ENCODE results near the gene ESYT3. TPM values are rescaled to one million over a fixed set of nuclear protein-coding genes. Genes with fewer than 3 reads are reported as not detected.

ESYT3 gene
- total and polyA plus RNA-seq, 2 donors (not counting 1 experiment from before 2014, with no cell fraction given): 0.17 TPM; not detected in 1

DNA sequence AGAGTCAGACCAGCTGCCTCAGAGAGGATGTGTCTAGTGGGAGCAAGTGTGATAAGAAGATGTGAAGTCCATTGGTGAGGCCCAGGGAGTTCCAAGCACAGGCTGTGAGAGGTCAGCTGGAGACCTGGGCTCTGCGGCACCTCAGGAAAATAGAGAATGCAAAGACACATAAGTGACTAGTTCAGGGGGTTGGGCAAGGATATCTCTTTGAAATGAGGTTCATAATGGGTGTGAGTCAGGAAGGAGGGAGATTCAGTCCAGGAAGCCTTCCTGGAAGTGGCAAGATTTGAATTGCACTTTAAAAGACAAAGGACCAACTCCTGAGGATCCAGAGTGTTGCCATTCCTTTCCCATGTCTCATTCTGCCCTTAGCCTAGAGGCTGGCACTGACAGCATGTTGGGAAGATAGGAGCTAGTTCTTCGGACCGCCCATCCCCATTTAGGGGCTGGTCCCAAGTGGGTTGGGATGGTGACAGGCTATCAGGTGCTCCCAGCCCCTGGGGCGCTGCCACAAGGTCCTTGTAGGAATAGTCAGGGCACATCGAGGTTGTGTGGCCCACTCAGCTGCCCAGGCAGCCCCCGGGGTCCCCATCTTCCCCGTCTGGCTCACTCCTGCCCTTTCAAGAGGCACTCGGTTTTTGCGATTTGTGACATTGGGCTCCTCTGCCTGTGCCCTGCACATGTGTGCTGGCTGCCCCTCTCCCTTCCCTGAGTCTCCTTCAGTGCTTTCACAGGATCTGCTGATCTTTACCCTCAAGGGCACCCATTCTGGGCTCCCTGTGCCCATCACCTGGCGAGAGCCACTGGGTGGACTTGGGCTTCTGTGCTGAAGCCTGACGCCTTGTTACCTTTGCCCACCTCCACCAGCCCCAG is 23.7 kb downstream of the ESYT3 start:
- H3K36me3 ChIP-seq (ENCODE audit: control insufficient read depth, insufficient read depth, low read length): no peaks in the 10 kb centered on the region
- no peak overlapping the region for H3K9ac ChIP-seq (ENCODE audit: insufficient read depth, low read length)
- H3K9me3 ChIP-seq (ENCODE audit: control insufficient read depth, insufficient read depth, low read depth, low read length): no peaks in the 10 kb centered on the region
- H4K20me1 ChIP-seq (ENCODE audit: control insufficient read depth, extremely low read depth, insufficient read depth, low read length): no peaks in the 10 kb centered on the region
- H3K27me3 ChIP-seq (ENCODE audit: control insufficient read depth, insufficient read depth, low read length): peaks cover 7% of the 10 kb centered on the region
- no peak overlapping the region for H3K4me2 ChIP-seq (ENCODE audit: extremely low read depth, insufficient read depth, low read length)
- no peak for DNase-seq (ENCODE audit: low read depth in 2 of 2)
- H3K27ac ChIP-seq (ENCODE audit: insufficient read depth, low read length): no peak overlapping the region
- H3K79me2 ChIP-seq (ENCODE audit: control insufficient read depth, insufficient read depth, low read length): no peaks in the 10 kb centered on the region
- no peak overlapping the region for H3K4me3 ChIP-seq (replicated peaks in 1 of 4; ENCODE audit: control extremely low read depth in 1 of 4, insufficient read depth in 1 of 4, low read depth in 3 of 4, low read length in 4 of 4)
- no peaks in the 10 kb centered on the region for H3K4me1 ChIP-seq (ENCODE audit: control insufficient read depth, extremely low read depth, insufficient read depth, low read length)
- TF ChIP-seq, protein P1, sequence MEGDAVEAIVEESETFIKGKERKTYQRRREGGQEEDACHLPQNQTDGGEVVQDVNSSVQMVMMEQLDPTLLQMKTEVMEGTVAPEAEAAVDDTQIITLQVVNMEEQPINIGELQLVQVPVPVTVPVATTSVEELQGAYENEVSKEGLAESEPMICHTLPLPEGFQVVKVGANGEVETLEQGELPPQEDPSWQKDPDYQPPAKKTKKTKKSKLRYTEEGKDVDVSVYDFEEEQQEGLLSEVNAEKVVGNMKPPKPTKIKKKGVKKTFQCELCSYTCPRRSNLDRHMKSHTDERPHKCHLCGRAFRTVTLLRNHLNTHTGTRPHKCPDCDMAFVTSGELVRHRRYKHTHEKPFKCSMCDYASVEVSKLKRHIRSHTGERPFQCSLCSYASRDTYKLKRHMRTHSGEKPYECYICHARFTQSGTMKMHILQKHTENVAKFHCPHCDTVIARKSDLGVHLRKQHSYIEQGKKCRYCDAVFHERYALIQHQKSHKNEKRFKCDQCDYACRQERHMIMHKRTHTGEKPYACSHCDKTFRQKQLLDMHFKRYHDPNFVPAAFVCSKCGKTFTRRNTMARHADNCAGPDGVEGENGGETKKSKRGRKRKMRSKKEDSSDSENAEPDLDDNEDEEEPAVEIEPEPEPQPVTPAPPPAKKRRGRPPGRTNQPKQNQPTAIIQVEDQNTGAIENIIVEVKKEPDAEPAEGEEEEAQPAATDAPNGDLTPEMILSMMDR (conservative IDR thresholded peaks at IDR 0.05 in 1 of 2, IDR thresholded peaks at IDR 0.05 in 1 of 2; ENCODE audit: low read depth in 1 of 2, low read length in 2 of 2): no peak
- no peak for TF ChIP-seq EZH2 (IDR thresholded peaks at IDR 0.05; ENCODE audit: low read length, missing control alignments)
- H2AFZ ChIP-seq (ENCODE audit: low read length): no peak overlapping the region

GRCh38 chr3:138458774-138459499 is 24.5 kb downstream of the ESYT3 start:
- H3K9me3 ChIP-seq (ENCODE audit: control insufficient read depth, insufficient read depth, low read depth, low read length): no peaks in the 10 kb centered on the region
- no peaks in the 10 kb centered on the region for H3K36me3 ChIP-seq (ENCODE audit: control insufficient read depth, insufficient read depth, low read length)
- H3K27ac ChIP-seq (ENCODE audit: insufficient read depth, low read length): no peak overlapping the region
- H3K4me1 ChIP-seq (ENCODE audit: control insufficient read depth, extremely low read depth, insufficient read depth, low read length): no peaks in the 10 kb centered on the region
- H3K9ac ChIP-seq (ENCODE audit: insufficient read depth, low read length): no peak overlapping the region
- DNase-seq (ENCODE audit: low read depth in 2 of 2): no peak
- H3K27me3 ChIP-seq (ENCODE audit: control insufficient read depth, insufficient read depth, low read length): peaks cover 7% of the 10 kb centered on the region
- TF ChIP-seq, protein P1 (conservative IDR thresholded peaks at IDR 0.05 in 1 of 2, IDR thresholded peaks at IDR 0.05 in 1 of 2; ENCODE audit: low read depth in 1 of 2, low read length in 2 of 2): no peak
- no peak for TF ChIP-seq EZH2 (IDR thresholded peaks at IDR 0.05; ENCODE audit: low read length, missing control alignments)
- H3K79me2 ChIP-seq (ENCODE audit: control insufficient read depth, insufficient read depth, low read length): no peaks in the 10 kb centered on the region
- H3K4me2 ChIP-seq (ENCODE audit: extremely low read depth, insufficient read depth, low read length): no peak overlapping the region
- no peak overlapping the region for H3K4me3 ChIP-seq (replicated peaks in 1 of 4; ENCODE audit: control extremely low read depth in 1 of 4, insufficient read depth in 1 of 4, low read depth in 3 of 4, low read length in 4 of 4)
- no peaks in the 10 kb centered on the region for H4K20me1 ChIP-seq (ENCODE audit: control insufficient read depth, extremely low read depth, insufficient read depth, low read length)
- H2AFZ ChIP-seq (ENCODE audit: low read length): no peak overlapping the region

All from fibroblast of lung (primary cell).